Stimulated activated CD8-positive, alpha-beta memory T cell treated with anti-CD3 and anti-CD28 coated beads, Interleukin-12 subunit alpha, Interleukin-12 subunit beta, amount 100 ng/mL, for 24 hours (primary cell): ENCODE data around the gene COL4A1.
A peak's percentile ranks its signal among the peaks of the same experiment; 100 is the strongest.

Source experiments
- DNase-seq: peaks from one replicate; pipeline ENCODE4 v3.0.0-alpha.2; 2020; ENCODE audit errors: extremely low read depth

Gene COL4A1

GRCh38 chr13:110162866-110163658 is 143.9 kb downstream of the COL4A1 start:
- DNase-seq, result no peak

GRCh38 chr13:110162053-110162452 is 144.9 kb downstream of the COL4A1 start:
- DNase-seq, result no peak

- no peak for DNase-seq
These were observed 145.7 kb downstream of the COL4A1 start for GRCh38 chr13:110161112-110161882.

GRCh38 chr13:110158226-110158625 is 148.7 kb downstream of the COL4A1 start:
- no peak for DNase-seq

- DNase-seq, result no peak
These were observed 149.2 kb downstream of the COL4A1 start for GRCh38 chr13:110157718-110158117.

- no peak for DNase-seq
These were observed 150.5 kb downstream of the COL4A1 start for GRCh38 chr13:110156301-110157049.

- DNase-seq, result no peak
These were observed 151.9 kb downstream of the COL4A1 start for GRCh38 chr13:110155072-110155471.

- no peak for DNase-seq
These were observed 152.5 kb downstream of the COL4A1 start for GRCh38 chr13:110154410-110154933.

GRCh38 chr13:110152351-110152750 is 154.6 kb downstream of the COL4A1 start:
- DNase-seq, result no peak

GRCh38 chr13:110151462-110151861 is 155.5 kb downstream of the COL4A1 start:
- no peak for DNase-seq

- no peak for DNase-seq
These were observed 156.4 kb downstream of the COL4A1 start for GRCh38 chr13:110150384-110151101.

- no peak for DNase-seq
These were observed 157.9 kb downstream of the COL4A1 start for GRCh38 chr13:110149036-110149435.

- DNase-seq, result no peak
These were observed 166.9 kb downstream of the COL4A1 start for GRCh38 chr13:110140099-110140498.

GRCh38 chr13:110138700-110139036 is 168.3 kb downstream of the COL4A1 start:
- no peak for DNase-seq

GRCh38 chr13:110138010-110138699 is 168.8 kb downstream of the COL4A1 start:
- DNase-seq, result peak; percentile 45

GRCh38 chr13:110137680-110138009 is 169.3 kb downstream of the COL4A1 start:
- DNase-seq, result no peak

- no peak for DNase-seq
These were observed 170.0 kb downstream of the COL4A1 start for GRCh38 chr13:110136660-110137585.

- DNase-seq, result no peak
These were observed 170.9 kb downstream of the COL4A1 start for GRCh38 chr13:110135977-110136597.

- no peak for DNase-seq
These were observed 172.2 kb downstream of the COL4A1 start for GRCh38 chr13:110134801-110135200.
